Uterus (tissue), 2 donors: ENCODE results near the gene SPRED3.

Experiments used
- CTCF ChIP-seq, 4 experiments: fragments of 200-600 bp in 2 of 4; fragments of 450-650 bp in 2 of 4; sonication (generic) in 2 of 4; IDR thresholded peaks; one replicate each; pipeline ENCODE4 v1.5.1; 2016 to 2019; ENCODE audit warnings: antibody characterized with exemption in 4 of 4, mild to moderate bottlenecking in 2 of 4, moderate library complexity in 1 of 4
- POLR2A ChIP-seq, 2 donors: fragments of 450-650 bp; IDR thresholded peaks; one replicate each; pipeline ENCODE4 v1.6.1; 2016; ENCODE audit warnings: antibody characterized with exemption in 2 of 2, mild to moderate bottlenecking in 1 of 2, moderate library complexity in 1 of 2

GRCh38 chr19:38352611-38353010 lies 35.9 kb upstream of the SPRED3 start:
- no peak for TF ChIP-seq POLR2A (IDR thresholded peaks at IDR 0.05)
- TF ChIP-seq CTCF (IDR thresholded peaks at IDR 0.05), result no peak
